H9 (cell line): ENCODE results near the gene CD163L1. TPM values are rescaled to one million over a fixed set of nuclear protein-coding genes. Genes with fewer than 3 reads are reported as not detected.

Experiments
- DNase-seq: peaks from one replicate; pipeline ENCODE4 v3.0.0-alpha.2; 2017
- H2AFZ ChIP-seq: one replicate; pipeline ENCODE4 v1.6.1; 2013; ENCODE audit warnings: mild to moderate bottlenecking, low read length, control low read depth, moderate library complexity
- H2AK5ac ChIP-seq: 2 replicates; pipeline ENCODE4 v1.6.1; 2013; ENCODE audit warnings: low read length, control low read depth, mixed read lengths; ENCODE audit not compliant: insufficient read length
- H2BK120ac ChIP-seq: one replicate; pipeline ENCODE4 v1.6.1; 2013; ENCODE audit warnings: low read depth, mild to moderate bottlenecking, low read length, control low read depth, inconsistent platforms; ENCODE audit not compliant: poor library complexity, severe bottlenecking
- H2BK12ac ChIP-seq: 2 replicates; pipeline ENCODE4 v1.6.1; 2013; ENCODE audit warnings: low read length, control low read depth, mixed read lengths, low read depth; ENCODE audit not compliant: insufficient read length
- H2BK15ac ChIP-seq: 2 replicates; pipeline ENCODE4 v1.6.1; 2013; ENCODE audit warnings: low read depth, low read length, control low read depth
- H2BK20ac ChIP-seq: one replicate; pipeline ENCODE4 v1.6.1; 2013; ENCODE audit warnings: low read depth, mild to moderate bottlenecking, low read length, control low read depth, inconsistent platforms; ENCODE audit not compliant: poor library complexity, severe bottlenecking
- H2BK5ac ChIP-seq: 2 replicates; pipeline ENCODE4 v1.6.1; 2013; ENCODE audit warnings: low read length, control low read depth, mixed read lengths; ENCODE audit not compliant: insufficient read length
- H3K14ac ChIP-seq: 2 replicates; pipeline ENCODE4 v1.6.1; 2013; ENCODE audit warnings: low read length, control low read depth; ENCODE audit not compliant: insufficient read depth
- H3K18ac ChIP-seq: 2 replicates; pipeline ENCODE4 v1.6.1; 2013; ENCODE audit warnings: low read depth, mild to moderate bottlenecking, mixed read lengths, low read length, control low read depth; ENCODE audit not compliant: insufficient read length
- H3K23ac ChIP-seq: 2 replicates; pipeline ENCODE4 v1.6.1; 2013; ENCODE audit warnings: low read length, control low read depth, mixed read lengths, low read depth; ENCODE audit not compliant: insufficient read length
- H3K23me2 ChIP-seq: 2 replicates; pipeline ENCODE4 v1.6.1; 2013; ENCODE audit warnings: low read depth, mild to moderate bottlenecking, mixed read lengths, low read length, control low read depth; ENCODE audit not compliant: insufficient read length, poor library complexity, severe bottlenecking
- H3K27ac ChIP-seq: 2 replicates; pipeline ENCODE4 v1.5.1; 2013; ENCODE audit warnings: low read length, control low read depth, mixed read lengths, low read depth; ENCODE audit not compliant: insufficient read length
- H3K27me3 ChIP-seq: 2 replicates; pipeline ENCODE4 v1.6.1; 2013; ENCODE audit warnings: low read length, control low read depth, inconsistent platforms; ENCODE audit not compliant: insufficient read depth
- H3K4ac ChIP-seq: 2 replicates; pipeline ENCODE4 v1.6.1; 2013; ENCODE audit warnings: low read depth, mild to moderate bottlenecking, control low read depth, inconsistent platforms, low read length, moderate library complexity
- H3K4me1 ChIP-seq: 2 replicates; pipeline ENCODE4 v1.6.1; 2013; ENCODE audit warnings: low read length, control low read depth, inconsistent platforms; ENCODE audit not compliant: insufficient read depth
- H3K4me2 ChIP-seq: 2 replicates; pipeline ENCODE4 v1.6.1; 2013; ENCODE audit warnings: low read length, control low read depth, mixed read lengths; ENCODE audit not compliant: insufficient read length, insufficient read depth
- H3K56ac ChIP-seq: 2 replicates; pipeline ENCODE4 v1.6.1; 2013; ENCODE audit warnings: low read depth, mild to moderate bottlenecking, mixed read lengths, low read length, control low read depth; ENCODE audit not compliant: insufficient read length
- H3K79me1 ChIP-seq: 2 replicates; pipeline ENCODE4 v1.6.1; 2013; ENCODE audit warnings: low read depth, mild to moderate bottlenecking, moderate library complexity, low read length, control low read depth, inconsistent platforms; ENCODE audit not compliant: insufficient read depth, poor library complexity, severe bottlenecking
- H3K79me2 ChIP-seq: 2 replicates; pipeline ENCODE4 v1.6.1; 2013; ENCODE audit warnings: low read length, control low read depth, inconsistent platforms; ENCODE audit not compliant: insufficient read depth
- H3K9ac ChIP-seq: 2 replicates; pipeline ENCODE4 v1.6.1; 2013; ENCODE audit warnings: low read length, control low read depth, mixed read lengths; ENCODE audit not compliant: insufficient read length; ENCODE audit errors: extremely low read depth
- H3K9me3 ChIP-seq: one replicate; pipeline ENCODE4 v1.6.1; 2013; ENCODE audit warnings: low read depth, low read length, inconsistent platforms; ENCODE audit not compliant: control insufficient read depth
- H3T11ph ChIP-seq: one replicate; pipeline ENCODE4 v1.6.1; 2013; ENCODE audit warnings: mild to moderate bottlenecking, low read length, control low read depth, inconsistent platforms
- H4K20me1 ChIP-seq: one replicate; pipeline ENCODE4 v1.6.1; 2013; ENCODE audit not compliant: control insufficient read depth, insufficient read length, insufficient read depth
- H4K5ac ChIP-seq: 2 replicates; pipeline ENCODE4 v1.6.1; 2013; ENCODE audit warnings: low read depth, mild to moderate bottlenecking, mixed read lengths, low read length, control low read depth; ENCODE audit not compliant: insufficient read length
- H4K8ac ChIP-seq: replicated peaks from 2 replicates; pipeline ENCODE4 v1.6.1; 2013; ENCODE audit warnings: low read length, control low read depth, mixed read lengths, low read depth; ENCODE audit not compliant: insufficient read length
- H4K91ac ChIP-seq: 2 replicates; pipeline ENCODE4 v1.6.1; 2013; ENCODE audit warnings: low read depth, mild to moderate bottlenecking, moderate library complexity, mixed read lengths, low read length, control low read depth; ENCODE audit not compliant: insufficient read length
- H3K27ac Mint-ChIP-seq, 3 experiments: 2 replicates in 2 of 3; 3 replicates in 1 of 3; pipeline ENCODE4 v1.8.0; 2020 to 2021; ENCODE audit warnings: mixed read lengths in 3 of 3, mild to moderate bottlenecking in 1 of 3, moderate library complexity in 1 of 3
- H3K27me3 Mint-ChIP-seq: 2 replicates; pipeline ENCODE4 v1.8.0; 2021; ENCODE audit warnings: low read depth, mild to moderate bottlenecking, moderate library complexity, mixed read lengths
- H3K36me3 Mint-ChIP-seq, 3 experiments: 2 replicates in 2 of 3; 3 replicates in 1 of 3; pipeline ENCODE4 v1.8.0; 2020 to 2021; ENCODE audit warnings: low read depth in 3 of 3, mixed read lengths in 3 of 3; ENCODE audit not compliant: insufficient read depth in 1 of 3
- H3K4me1 Mint-ChIP-seq, 2 experiments: 2 replicates each; pipeline ENCODE4 v1.8.0; 2020; ENCODE audit warnings: mixed read lengths in 2 of 2
- H3K4me3 Mint-ChIP-seq, 2 experiments: 2 replicates in 1 of 2; 3 replicates in 1 of 2; pipeline ENCODE4 v1.8.0; 2020 to 2021; ENCODE audit warnings: mild to moderate bottlenecking in 2 of 2, mixed read lengths in 2 of 2, moderate library complexity in 1 of 2
- H3K9me3 Mint-ChIP-seq, 2 experiments: 2 replicates in 1 of 2; 3 replicates in 1 of 2; pipeline ENCODE4 v1.8.0; 2020; ENCODE audit warnings: mild to moderate bottlenecking in 2 of 2, mixed read lengths in 2 of 2, moderate library complexity in 1 of 2
- WGBS: extraction: QIAGEN DNeasy Blood & Tissue Kit; methylation state at CpG from one replicate; pipeline ENCODE4 v1.1.7; 2013; ENCODE audit warnings: missing lambda C conversion rate, low lambda C conversion rate, mixed read lengths; ENCODE audit not compliant: insufficient read length; ENCODE audit errors: extremely low coverage; 5-methylcytosine and 5-hydroxymethylcytosine counted together
- total RNA-seq: library from RNA; stranded (reverse); gene quantifications from 2 replicates; pipeline ENCODE4 v1.2.1, GENCODE V29; 2021
- TF ChIP-seq, protein P1 (sequence below): fragments of 200-600 bp; sonication (generic); conservative IDR thresholded peaks from 3 replicates; pipeline ENCODE4 v1.8.0; 2021; ENCODE audit warnings: antibody characterized with exemption, mild to moderate bottlenecking

The CD163L1 gene
- total RNA-seq, 1 experiment from 2014 or later: 0.39 TPM

DNA sequence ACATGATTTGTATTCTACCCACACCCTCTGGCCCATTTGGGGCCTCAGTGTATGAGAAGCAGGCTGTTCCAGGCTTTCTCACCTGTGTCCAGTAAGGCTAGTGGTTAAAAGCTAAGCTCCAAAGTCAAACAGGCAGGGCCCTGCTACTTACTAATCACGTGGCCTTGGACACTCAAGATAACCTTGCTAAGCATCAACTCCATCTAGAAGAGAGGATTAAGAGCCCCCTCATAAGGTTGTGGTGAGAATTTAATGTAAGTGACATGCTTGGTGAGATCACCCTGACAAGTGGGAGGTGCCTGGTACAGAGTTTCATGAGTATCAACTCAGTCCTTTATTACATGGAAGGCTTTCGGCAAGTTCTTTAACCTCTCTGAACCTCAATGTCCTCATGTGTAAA, 122.3 kb downstream of the CD163L1 start:
- no peaks in the 10 kb centered on the region for H3K79me2 ChIP-seq
- no peak overlapping the region for H3K27ac ChIP-seq
- no peak overlapping the region for H2AFZ ChIP-seq
- H3K4ac ChIP-seq: no peak overlapping the region
- Mint-ChIP-seq H3K27ac (no peak overlapping the region), H3K4me3 (no peak overlapping the region), H3K36me3 (peaks cover 2 to 18% (median 4%) of the 10 kb centered on the region in 3 experiments; a peak in 5 of 7 replicates), H3K9me3 (peaks cover 8 to 13% of the 10 kb centered on the region in 2 experiments; a peak in 4 of 5 replicates), H3K4me1 (no peaks in the 10 kb centered on the region), H3K27me3 (no peaks in the 10 kb centered on the region)
- no peak overlapping the region for H3K18ac ChIP-seq
- TF ChIP-seq, protein P1, sequence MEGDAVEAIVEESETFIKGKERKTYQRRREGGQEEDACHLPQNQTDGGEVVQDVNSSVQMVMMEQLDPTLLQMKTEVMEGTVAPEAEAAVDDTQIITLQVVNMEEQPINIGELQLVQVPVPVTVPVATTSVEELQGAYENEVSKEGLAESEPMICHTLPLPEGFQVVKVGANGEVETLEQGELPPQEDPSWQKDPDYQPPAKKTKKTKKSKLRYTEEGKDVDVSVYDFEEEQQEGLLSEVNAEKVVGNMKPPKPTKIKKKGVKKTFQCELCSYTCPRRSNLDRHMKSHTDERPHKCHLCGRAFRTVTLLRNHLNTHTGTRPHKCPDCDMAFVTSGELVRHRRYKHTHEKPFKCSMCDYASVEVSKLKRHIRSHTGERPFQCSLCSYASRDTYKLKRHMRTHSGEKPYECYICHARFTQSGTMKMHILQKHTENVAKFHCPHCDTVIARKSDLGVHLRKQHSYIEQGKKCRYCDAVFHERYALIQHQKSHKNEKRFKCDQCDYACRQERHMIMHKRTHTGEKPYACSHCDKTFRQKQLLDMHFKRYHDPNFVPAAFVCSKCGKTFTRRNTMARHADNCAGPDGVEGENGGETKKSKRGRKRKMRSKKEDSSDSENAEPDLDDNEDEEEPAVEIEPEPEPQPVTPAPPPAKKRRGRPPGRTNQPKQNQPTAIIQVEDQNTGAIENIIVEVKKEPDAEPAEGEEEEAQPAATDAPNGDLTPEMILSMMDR: no peak
- no peak overlapping the region for H3K23ac ChIP-seq
- no peak overlapping the region for H2AK5ac ChIP-seq
- no peaks in the 10 kb centered on the region for H3K79me1 ChIP-seq
- H3K4me2 ChIP-seq: no peak overlapping the region
- no peak overlapping the region for H3K9ac ChIP-seq
- no peaks in the 10 kb centered on the region for H3K4me1 ChIP-seq
- no peak overlapping the region for H4K8ac ChIP-seq
- no peak overlapping the region for H3T11ph ChIP-seq
- no peak overlapping the region for H2BK120ac ChIP-seq
- WGBS: no CpG with 5 or more reads among the region's 2 CpGs
- no peak overlapping the region for H2BK12ac ChIP-seq
- no peaks in the 10 kb centered on the region for H3K9me3 ChIP-seq
- no peaks in the 10 kb centered on the region for H3K23me2 ChIP-seq
- no peak overlapping the region for H4K5ac ChIP-seq
- no peak overlapping the region for H2BK15ac ChIP-seq
- no peak overlapping the region for H3K56ac ChIP-seq
- H3K14ac ChIP-seq: no peak overlapping the region
- H4K20me1 ChIP-seq: no peaks in the 10 kb centered on the region
- no peak for DNase-seq
- H2BK5ac ChIP-seq: no peak overlapping the region
- no peak overlapping the region for H4K91ac ChIP-seq
- no peaks in the 10 kb centered on the region for H3K27me3 ChIP-seq
- no peak overlapping the region for H2BK20ac ChIP-seq
